ENCODE measurements around the gene BANP.
"Not testable (repeated sequence)": the region's sequence is repeated elsewhere in the genome, so short reads cannot be mapped to it uniquely, and the experiment has no call there.

BANP gene

GRCh38 chr16:88013091-88013609, 61.9 kb downstream of the BANP start:
- DNase-seq (ENCODE audit: low read depth) = peak; percentile 58
- TF ChIP-seq CTCF (IDR thresholded peaks at IDR 0.05; ENCODE audit: insufficient read depth, low read depth, low read length, missing control alignments) = no peak
- H3K4me3 ChIP-seq (ENCODE audit: low read length) = no peak overlapping the region

- DNase-seq (ENCODE audit: low read depth) = no peak
- no peak overlapping the region for H3K4me3 ChIP-seq (ENCODE audit: low read length)
- no peak for TF ChIP-seq CTCF (IDR thresholded peaks at IDR 0.05; ENCODE audit: insufficient read depth, low read depth, low read length, missing control alignments)
These were observed 62.6 kb downstream of the BANP start for GRCh38 chr16:88013766-88014251.

GRCh38 chr16:88014252-88014781, 63.1 kb downstream of the BANP start:
- DNase-seq (ENCODE audit: low read depth) = no peak
- no peak overlapping the region for H3K4me3 ChIP-seq (ENCODE audit: low read length)
- no peak for TF ChIP-seq CTCF (IDR thresholded peaks at IDR 0.05; ENCODE audit: insufficient read depth, low read depth, low read length, missing control alignments)

- no peak for DNase-seq (ENCODE audit: low read depth)
- TF ChIP-seq CTCF (IDR thresholded peaks at IDR 0.05; ENCODE audit: insufficient read depth, low read depth, low read length, missing control alignments) = no peak
- no peak overlapping the region for H3K4me3 ChIP-seq (ENCODE audit: low read length)
These were observed 63.9 kb downstream of the BANP start for GRCh38 chr16:88014954-88015805.

GRCh38 chr16:88015806-88016140, 64.5 kb downstream of the BANP start:
- DNase-seq (ENCODE audit: low read depth) = no peak
- TF ChIP-seq CTCF (IDR thresholded peaks at IDR 0.05; ENCODE audit: insufficient read depth, low read depth, low read length, missing control alignments) = no peak
- H3K4me3 ChIP-seq (ENCODE audit: low read length) = no peak overlapping the region

GRCh38 chr16:88016386-88016785, 65.2 kb downstream of the BANP start:
- H3K4me3 ChIP-seq (ENCODE audit: low read length); DNase-seq (ENCODE audit: low read depth): not testable (repeated sequence)

GRCh38 chr16:88016964-88017363, 65.7 kb downstream of the BANP start:
- H3K4me3 ChIP-seq (ENCODE audit: low read length) = no peak overlapping the region
- no peak for TF ChIP-seq CTCF (IDR thresholded peaks at IDR 0.05; ENCODE audit: insufficient read depth, low read depth, low read length, missing control alignments)
- no peak for DNase-seq (ENCODE audit: low read depth)
